ENCODE data around the gene RAD51B. TPM values are rescaled to one million over a fixed set of nuclear protein-coding genes. Genes with fewer than 3 reads are reported as not detected.

Gene RAD51B
- total and polyA plus RNA-seq, 9 of the 15 experiments (the other 6 are each of a cell fraction or from before 2014, with no cell fraction given) = 8.5 to 17.3 (median 11.3) TPM

DNA sequence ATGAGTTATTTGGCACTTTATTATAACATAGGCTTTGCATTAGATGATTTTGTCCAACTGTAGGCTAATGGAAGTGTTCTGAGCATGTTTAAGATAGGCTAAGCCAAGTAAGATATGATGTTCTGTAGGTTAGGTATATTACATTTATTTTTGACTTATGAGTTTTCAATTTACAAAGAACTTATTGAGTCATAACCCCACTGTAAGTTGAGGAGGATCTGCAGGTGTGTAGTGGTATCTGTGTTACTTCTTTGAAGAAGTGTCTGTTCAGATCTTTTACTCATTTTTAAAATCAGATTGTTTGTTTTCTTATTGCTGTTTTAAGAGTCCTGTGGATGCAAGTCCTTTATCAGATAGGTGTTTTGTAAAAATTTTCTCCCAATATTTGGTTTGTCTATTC lies 329.2 kb downstream of the RAD51B start:
- Histone ChIP-seq H3K27ac (ENCODE audit: extremely low read depth, low read depth, low read length) (no peak overlapping the region), H3K9ac (ENCODE audit: insufficient read depth in 1 of 2, low read depth in 2 of 2, low read length in 2 of 2) (no peak overlapping the region), H2AFZ (ENCODE audit: low read depth, low read length) (no peak overlapping the region), H3K27me3 (ENCODE audit: control insufficient read depth in 2 of 2, insufficient read depth in 2 of 2, low read length in 2 of 2) (no peaks in the 10 kb centered on the region), H3K9me3 (replicated peaks; ENCODE audit: control insufficient read depth, insufficient read depth, low read depth, low read length) (no peaks in the 10 kb centered on the region), H3K36me3 (ENCODE audit: control insufficient read depth, insufficient read depth, low read length) (no peaks in the 10 kb centered on the region), H3K4me3 (no peak overlapping the region), H3K4me1 (replicated peaks in 1 of 2; ENCODE audit: control insufficient read depth in 2 of 2, insufficient read depth in 2 of 2, low read length in 2 of 2) (no peaks in the 10 kb centered on the region), H3K4me2 (ENCODE audit: insufficient read depth, low read length) (no peak overlapping the region), H3K79me2 (ENCODE audit: control insufficient read depth, insufficient read depth, low read length) (no peaks in the 10 kb centered on the region), H4K20me1 (replicated peaks; ENCODE audit: control insufficient read depth, insufficient read depth, low read length) (no peaks in the 10 kb centered on the region), H3K9me1 (ENCODE audit: control insufficient read depth, insufficient read depth, low read length) (no peaks in the 10 kb centered on the region)
- no peak for TF ChIP-seq SIRT6 (IDR thresholded peaks at IDR 0.05; ENCODE audit: low read depth, low read length)
- DNase-seq (ENCODE audit: extremely low read depth in 1 of 4, low spot score in 3 of 4) = no peak
- BruUV-seq (replicated peaks) = no TSS peak
- intact Hi-C loops (cut with micrococcal nuclease) = no loop called here
- ChIA-PET POLR2A (no interaction called here), CTCF (ENCODE audit: low intra/inter-chr PET ratio) (no interaction called here)
- no peak for FAIRE-seq
- no peak for ATAC-seq
- in situ Hi-C loops (cut with MboI) = no loop called here

DNA sequence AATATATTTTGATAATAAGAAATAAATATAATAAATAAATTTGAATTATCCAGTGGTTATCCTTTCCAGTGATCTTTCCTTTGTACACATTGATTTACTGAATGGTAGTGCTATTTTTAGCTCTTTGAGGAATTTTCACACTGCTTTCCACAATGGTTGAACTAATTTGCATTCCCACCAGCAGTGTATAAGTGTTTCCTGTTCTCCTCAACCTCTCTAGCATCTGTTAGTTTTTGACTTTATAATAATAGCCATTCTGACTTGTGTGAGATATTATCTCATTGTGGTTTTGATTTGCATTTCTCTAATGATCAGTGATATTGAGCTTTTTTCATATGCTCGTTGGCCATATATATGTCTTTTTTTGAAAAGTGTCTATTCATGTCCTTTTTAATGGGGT lies 333.7 kb downstream of the RAD51B start:
- no peaks in the 10 kb centered on the region for H3K9me1 ChIP-seq (ENCODE audit: control insufficient read depth, insufficient read depth, low read length)
- no peak for DNase-seq (ENCODE audit: extremely low read depth in 1 of 4, low spot score in 3 of 4)
- ChIA-PET CTCF (ENCODE audit: low intra/inter-chr PET ratio) (no interaction called here), POLR2A (no interaction called here)
- BruUV-seq (replicated peaks) = no TSS peak
- ATAC-seq = no peak
- H3K4me3 ChIP-seq = no peak overlapping the region
- no peak overlapping the region for H3K4me2 ChIP-seq (ENCODE audit: insufficient read depth, low read length)
- WGBS (ENCODE audit: insufficient coverage, low coverage, missing lambda C conversion rate) = 0% methylated on average over 1 of the region's 1 CpG
- H3K36me3 ChIP-seq (ENCODE audit: control insufficient read depth, insufficient read depth, low read length) = no peaks in the 10 kb centered on the region
- H2AFZ ChIP-seq (ENCODE audit: low read depth, low read length) = no peak overlapping the region
- in situ Hi-C loops (cut with MboI) (no loop called here), intact Hi-C loops (cut with micrococcal nuclease) (no loop called here)
- H3K4me1 ChIP-seq (replicated peaks in 1 of 2; ENCODE audit: control insufficient read depth in 2 of 2, insufficient read depth in 2 of 2, low read length in 2 of 2) = peaks cover 0 to 10% of the 10 kb centered on the region in 2 experiments; a peak in 2 of 5 replicates
- no peak overlapping the region for H3K27ac ChIP-seq (ENCODE audit: extremely low read depth, low read depth, low read length)
- H4K20me1 ChIP-seq (replicated peaks; ENCODE audit: control insufficient read depth, insufficient read depth, low read length) = no peaks in the 10 kb centered on the region
- H3K79me2 ChIP-seq (ENCODE audit: control insufficient read depth, insufficient read depth, low read length) = no peaks in the 10 kb centered on the region
- H3K9me3 ChIP-seq (replicated peaks; ENCODE audit: control insufficient read depth, insufficient read depth, low read depth, low read length) = no peaks in the 10 kb centered on the region
- H3K9ac ChIP-seq (ENCODE audit: insufficient read depth in 1 of 2, low read depth in 2 of 2, low read length in 2 of 2) = no peak overlapping the region
- no peaks in the 10 kb centered on the region for H3K27me3 ChIP-seq (ENCODE audit: control insufficient read depth in 2 of 2, insufficient read depth in 2 of 2, low read length in 2 of 2)
- FAIRE-seq = no peak
- TF ChIP-seq, protein P1, sequence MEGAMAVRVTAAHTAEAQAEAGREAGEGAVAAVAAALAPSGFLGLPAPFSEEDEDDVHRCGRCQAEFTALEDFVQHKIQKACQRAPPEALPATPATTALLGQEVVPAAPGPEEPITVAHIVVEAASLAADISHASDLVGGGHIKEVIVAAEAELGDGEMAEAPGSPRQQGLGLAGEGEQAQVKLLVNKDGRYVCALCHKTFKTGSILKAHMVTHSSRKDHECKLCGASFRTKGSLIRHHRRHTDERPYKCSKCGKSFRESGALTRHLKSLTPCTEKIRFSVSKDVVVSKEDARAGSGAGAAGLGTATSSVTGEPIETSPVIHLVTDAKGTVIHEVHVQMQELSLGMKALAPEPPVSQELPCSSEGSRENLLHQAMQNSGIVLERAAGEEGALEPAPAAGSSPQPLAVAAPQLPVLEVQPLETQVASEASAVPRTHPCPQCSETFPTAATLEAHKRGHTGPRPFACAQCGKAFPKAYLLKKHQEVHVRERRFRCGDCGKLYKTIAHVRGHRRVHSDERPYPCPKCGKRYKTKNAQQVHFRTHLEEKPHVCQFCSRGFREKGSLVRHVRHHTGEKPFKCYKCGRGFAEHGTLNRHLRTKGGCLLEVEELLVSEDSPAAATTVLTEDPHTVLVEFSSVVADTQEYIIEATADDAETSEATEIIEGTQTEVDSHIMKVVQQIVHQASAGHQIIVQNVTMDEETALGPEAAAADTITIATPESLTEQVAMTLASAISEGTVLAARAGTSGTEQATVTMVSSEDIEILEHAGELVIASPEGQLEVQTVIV (CRISPR knock-in tag; IDR thresholded peaks at IDR 0.05; ENCODE audit: borderline replicate concordance) = no peak
- TF ChIP-seq CHD2 (IDR thresholded peaks at IDR 0.05; ENCODE audit: low read depth, low read length) = no peak
- TF ChIP-seq, protein P2, sequence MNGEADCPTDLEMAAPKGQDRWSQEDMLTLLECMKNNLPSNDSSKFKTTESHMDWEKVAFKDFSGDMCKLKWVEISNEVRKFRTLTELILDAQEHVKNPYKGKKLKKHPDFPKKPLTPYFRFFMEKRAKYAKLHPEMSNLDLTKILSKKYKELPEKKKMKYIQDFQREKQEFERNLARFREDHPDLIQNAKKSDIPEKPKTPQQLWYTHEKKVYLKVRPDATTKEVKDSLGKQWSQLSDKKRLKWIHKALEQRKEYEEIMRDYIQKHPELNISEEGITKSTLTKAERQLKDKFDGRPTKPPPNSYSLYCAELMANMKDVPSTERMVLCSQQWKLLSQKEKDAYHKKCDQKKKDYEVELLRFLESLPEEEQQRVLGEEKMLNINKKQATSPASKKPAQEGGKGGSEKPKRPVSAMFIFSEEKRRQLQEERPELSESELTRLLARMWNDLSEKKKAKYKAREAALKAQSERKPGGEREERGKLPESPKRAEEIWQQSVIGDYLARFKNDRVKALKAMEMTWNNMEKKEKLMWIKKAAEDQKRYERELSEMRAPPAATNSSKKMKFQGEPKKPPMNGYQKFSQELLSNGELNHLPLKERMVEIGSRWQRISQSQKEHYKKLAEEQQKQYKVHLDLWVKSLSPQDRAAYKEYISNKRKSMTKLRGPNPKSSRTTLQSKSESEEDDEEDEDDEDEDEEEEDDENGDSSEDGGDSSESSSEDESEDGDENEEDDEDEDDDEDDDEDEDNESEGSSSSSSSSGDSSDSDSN (IDR thresholded peaks at IDR 0.05; ENCODE audit: borderline replicate concordance in 1 of 2, low read depth in 2 of 2, low read length in 2 of 2) = no peak
- TF ChIP-seq MITF (IDR thresholded peaks at IDR 0.05) = no peak
- TF ChIP-seq ZNF695 (CRISPR knock-in tag; IDR thresholded peaks at IDR 0.05) = no peak

All from K562 (cell line).